T-helper 1 cell treated with Interleukin-12 subunit alpha and Interleukin-12 subunit beta and Interleukin-4 antibody, amounts not matched to agents 30 ng/mL and 1 ng/mL, for 36 hours (primary cell): Measurements from ENCODE around the gene FAM163B. TPM values are rescaled to one million over a fixed set of nuclear protein-coding genes. Genes with fewer than 3 reads are reported as not detected.

Source experiments
- intact Hi-C: fragments of 100-400 bp; cut with micrococcal nuclease; formaldehyde crosslinking; loops from one replicate; pipeline ENCODE4 v1.15.1; 2024
- total RNA-seq: library from RNA; stranded (reverse); gene quantifications from 2 replicates; pipeline ENCODE4 v1.2.3, GENCODE V29; 2022

FAM163B gene
- total RNA-seq, 1 donor from 2014 or later, result not detected

DNA sequence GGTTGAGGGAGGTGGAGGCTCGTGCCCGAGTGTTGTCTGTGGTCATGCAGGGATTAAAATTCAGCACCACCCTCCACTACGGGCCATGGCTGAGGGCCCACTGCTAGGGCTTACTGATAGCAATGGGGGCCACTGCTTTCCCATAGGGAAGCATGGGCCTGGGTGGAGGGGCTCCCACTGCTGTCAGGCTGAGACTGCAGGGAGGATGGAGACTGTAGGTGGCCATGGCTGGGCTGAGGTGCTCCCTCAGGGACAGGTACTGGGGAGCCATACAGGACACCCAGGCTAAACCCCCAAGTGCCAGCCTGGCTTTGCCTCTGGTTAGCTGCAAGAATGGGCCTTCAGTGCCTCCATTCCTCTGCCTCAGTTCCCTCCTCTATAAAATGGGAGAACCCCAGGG lies 26.1 kb downstream of the FAM163B start:
- intact Hi-C loops, result no loop called here

DNA sequence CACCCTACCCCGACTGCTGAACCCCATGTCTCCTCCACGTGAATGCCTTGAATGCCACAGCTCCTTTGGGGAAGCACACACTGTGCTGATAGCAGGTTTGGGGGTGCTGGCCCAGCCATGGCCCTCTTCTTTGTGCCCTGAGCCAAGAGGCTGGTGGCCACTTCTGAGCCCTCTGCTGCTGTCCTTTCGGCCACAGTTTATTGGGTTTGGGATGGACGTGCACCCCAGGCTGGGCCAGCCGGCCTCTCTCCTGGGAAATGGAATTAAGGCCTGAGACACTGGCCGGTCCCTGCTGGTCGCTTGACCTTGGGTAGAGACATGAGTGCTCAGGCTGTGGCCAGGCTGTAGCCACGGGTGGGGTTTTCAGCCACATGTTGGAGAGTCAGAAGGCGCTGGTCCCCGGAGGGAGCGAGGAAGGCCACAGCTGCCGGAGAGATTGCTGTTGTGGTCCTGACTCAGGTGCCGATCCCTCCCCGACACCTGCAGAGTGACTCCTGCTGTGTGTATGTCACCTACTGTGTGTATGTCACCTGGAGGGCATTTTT lies 26.6 kb downstream of the FAM163B start:
- intact Hi-C loops, result no loop called here

DNA sequence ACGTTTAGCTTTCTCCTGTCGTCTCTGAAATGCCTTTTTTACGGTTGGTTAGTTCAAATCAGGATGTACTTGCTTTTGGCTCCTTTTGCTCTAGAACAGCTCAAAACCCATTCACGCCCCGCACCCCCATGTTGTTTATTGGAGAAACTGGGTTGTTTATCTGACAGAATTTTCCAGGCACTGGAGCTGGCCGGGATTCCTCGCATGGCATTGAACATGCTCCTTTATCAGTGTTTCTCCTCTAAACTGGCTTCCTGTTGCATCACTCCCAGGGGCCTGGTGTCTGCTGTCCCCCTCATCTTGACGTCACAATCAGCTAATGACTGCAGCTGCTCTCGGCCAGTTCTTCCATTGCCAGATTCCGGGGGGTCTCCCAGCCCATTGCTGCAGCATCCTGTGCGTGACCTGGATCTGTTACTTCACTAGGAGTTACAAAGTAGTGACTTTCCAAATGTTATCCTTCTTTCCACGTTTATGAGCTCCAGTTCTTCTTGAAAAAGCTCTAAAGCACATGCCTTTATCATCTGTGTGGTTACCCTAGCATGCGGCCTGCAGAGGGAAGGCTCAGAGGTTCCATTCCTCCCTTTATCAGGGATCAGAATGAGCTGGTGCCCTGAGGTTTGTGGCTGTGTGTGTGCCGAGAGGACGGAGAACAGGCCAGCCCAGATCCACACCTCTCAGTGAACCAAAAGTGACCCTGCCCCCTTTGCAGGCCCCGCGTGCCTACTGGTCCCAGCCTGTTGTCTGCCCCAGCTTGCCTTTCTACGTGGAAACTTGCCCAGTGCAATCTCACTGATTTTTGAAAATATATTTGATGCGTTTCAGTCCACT lies 27.5 kb downstream of the FAM163B start:
- intact Hi-C loops, result no loop called here

DNA sequence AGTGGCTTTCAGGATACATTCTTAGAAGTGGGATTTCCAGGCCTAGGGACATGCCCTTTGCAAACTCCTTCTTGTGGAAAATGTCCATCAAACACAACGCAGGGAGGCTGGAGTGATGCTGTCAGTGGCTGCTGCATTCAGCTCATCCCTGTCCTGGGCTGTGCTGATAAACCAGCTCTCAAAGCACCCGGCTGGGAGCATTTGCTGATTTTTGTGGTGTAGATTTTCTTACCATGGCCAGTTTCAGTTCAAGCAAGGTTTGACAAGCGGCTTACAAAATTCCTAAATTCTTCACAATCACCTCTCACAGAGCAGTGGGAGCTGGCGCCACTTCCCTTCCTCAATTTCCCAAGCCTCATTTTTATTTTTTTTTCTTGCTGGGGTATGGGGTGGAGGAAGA lies 28.2 kb downstream of the FAM163B start:
- intact Hi-C loops, result no loop called here

DNA sequence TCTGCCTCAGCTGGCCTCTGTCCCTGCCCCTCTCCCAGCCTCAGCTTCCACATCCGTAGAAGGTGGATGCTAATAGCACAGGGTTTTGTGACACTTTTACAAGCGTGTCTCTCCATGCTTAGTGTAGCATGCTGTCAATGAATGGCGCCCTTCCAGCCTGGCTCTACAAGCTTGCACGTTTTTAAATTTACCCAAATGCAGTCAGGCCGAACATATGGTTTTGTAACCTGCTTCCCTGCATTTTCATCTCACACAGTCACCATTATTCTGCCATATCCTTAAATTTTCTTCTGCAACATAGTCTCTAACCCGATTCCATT lies 28.8 kb downstream of the FAM163B start:
- intact Hi-C loops, result no loop called here

DNA sequence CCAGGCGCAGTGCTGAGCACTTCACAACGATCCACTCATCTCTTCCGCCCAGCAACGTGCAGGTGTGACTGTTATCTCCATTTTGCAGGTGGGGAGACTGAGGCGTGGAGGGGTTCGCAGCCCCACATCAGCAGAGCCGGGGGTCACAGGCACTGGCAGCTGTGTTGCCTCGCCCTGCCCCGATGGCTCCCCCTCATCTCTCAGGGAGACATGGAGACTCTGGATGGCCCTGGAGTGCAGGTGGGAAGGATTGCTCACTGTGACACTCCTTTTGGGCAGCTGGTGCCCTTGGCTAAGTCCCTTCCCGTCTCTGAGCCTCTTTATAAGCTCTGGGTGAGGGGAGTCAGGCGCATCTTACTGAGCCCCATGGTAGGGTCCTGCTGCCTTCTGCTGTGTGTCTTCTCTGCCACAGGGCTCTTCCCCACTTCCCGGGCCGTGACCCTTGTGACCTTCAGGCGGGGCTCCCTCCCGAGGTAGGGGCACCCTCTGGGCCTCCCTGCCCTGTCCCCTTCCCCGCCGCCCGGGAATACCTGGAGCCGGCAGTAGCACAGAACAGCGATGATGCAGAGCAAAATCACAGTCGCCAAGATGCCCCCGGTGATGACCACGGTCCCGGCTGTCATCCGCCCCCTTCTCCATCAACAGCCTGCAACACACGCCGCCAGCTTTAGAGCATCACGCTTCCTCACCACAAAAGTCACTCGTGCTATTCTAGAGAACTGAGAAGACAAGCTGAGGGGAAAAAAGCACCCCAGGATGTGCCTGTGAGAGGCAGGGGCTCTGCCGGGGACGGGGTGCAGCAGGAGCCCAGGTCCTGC lies 29.4 kb downstream of the FAM163B start:
- intact Hi-C loops, result no loop called here

DNA sequence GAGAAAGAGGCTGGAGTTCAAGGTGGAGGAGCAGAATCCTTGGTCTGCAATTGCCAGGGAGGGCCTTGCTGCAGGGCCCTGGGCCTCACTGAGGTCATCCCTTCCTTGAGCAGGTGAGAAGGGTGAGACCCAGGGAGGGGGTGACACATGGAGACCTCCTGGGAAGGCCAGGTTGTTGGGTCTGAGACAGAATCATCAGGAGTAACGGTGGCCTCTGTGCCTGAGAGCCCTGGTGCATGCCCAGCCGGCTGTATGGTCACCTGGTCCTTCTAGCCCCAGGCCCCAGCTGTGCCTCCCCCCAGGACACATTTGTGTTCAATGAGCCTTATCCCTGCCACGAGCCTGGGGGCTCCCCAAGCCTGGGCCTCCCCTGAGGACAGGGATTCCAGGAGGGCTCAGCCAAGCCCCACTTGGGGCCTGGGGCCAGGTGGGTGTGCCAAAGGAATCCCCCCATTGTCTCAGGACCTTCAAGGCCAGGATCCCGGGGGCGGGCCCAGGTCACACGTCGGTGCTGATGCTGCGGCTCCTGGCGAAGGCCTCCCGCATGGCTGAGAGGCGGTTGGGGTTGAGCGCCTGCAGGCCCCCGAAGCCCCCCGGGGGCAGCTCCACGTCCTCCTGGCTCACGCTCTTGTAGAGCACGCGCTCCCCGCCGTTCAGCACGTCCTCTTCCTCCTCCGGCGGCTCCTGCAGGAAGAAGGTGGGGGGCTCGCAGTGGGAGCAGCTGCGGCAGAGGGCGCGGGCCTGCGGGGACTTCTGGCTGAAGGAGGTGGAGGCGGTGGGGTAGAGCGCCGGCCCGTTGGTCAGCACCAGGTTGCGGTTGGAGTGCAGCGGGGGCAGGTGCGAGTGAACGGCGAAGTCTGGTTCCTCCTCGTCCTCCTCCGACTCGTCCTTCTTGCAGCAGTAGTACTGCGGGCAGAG lies 30.4 kb downstream of the FAM163B start:
- intact Hi-C loops, result no loop called here

DNA sequence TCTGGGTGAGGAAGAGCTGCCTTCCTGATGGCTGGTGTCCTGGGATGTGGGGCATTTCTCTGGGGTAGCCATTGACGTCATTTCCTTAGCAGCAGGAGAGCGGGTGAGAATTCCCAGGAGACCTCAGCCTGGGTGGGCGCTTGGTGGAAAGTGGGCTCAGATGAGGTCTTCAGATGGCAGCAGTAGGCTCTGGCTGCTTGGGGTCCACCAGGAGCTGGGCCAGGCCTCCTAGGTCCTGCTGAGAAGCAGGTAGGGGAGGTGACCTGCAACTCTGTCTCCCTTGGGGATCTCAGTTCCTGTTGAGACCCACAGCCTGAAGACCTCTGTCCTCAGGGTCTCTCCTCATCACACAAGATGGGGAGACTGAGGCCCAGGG lies 31.5 kb downstream of the FAM163B start:
- intact Hi-C loops, result no loop called here

DNA sequence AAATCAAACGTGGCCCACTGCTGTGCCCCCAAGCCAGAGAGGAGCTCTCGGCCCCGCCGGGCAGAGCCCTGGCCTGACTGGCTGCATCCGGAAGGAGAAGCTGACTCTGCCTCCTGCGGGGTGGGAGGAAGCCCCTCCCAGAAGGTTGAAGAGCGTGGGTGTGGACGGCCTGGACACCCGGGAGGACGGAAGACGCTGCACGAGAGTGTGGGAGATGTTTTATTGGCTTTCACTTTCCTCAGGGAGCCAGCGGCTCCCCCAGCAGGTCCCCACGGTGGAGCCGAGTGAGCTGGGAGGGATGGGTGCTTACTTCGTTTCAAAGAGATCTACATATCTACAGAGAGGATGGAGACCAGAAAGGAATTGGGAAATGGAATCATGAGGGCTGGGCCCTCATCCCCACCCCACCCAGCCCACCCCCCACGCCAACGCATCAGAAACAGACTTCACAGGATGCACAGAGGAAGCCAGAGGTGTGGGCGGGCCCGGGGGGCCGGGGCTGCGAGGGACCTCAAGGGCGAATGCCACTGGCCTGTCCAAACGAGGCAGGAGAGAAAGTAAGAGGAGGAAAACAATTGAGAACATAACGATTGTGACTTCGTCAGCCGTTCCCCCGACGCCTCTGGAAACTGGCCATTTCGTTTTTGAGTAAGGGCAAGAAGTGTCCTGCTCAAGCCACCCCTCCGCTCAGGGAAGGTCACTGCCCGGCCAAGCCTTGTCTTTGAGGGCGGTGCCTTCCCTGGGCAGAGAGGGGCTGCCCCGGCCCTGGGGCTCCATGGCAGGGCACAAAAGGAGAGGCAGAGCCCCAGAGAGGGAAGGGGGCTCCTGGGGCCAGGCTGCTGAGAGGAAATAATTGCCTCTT lies 32.1 kb downstream of the FAM163B start:
- intact Hi-C loops, result no loop called here

DNA sequence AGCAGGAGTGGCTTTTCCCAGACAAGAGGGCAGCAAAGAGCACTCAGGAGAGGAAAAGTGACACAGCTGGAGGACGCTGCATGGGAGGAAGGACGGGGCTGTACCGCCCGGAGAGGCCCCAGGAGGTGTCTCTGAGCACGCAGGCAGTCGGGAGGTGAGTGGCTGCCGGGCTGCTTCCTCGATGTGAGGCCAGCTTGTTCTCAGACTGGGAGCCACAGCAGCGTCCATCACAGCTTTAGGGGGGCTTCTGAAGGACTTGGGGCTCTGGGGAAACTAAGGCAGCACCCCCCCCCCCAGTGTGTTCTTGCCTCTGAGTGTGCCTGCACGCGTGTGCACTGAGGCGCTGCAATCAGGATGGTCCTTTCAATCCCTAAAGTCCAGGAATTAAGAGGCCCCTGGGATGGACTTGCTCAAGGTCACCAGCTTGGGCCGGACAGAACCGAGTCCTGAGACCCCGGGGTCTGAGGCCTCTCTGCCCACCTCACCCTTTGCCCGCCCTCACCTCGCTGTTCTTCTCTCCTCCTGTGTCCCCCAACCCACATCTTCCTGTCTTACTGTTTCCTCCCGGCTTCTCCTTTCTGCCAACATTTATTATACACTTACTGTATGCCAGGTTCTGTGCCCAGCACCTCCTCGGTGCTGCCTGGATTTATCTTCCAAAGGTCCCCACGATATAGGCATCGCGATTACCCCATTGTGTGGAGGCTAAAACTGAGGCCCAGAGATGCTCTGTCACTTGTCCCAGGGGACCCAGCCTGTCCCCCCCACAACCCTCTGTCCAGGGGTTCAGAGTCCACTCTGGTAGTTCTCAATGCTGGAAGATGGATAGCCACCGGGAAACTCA lies 32.9 kb downstream of the FAM163B start:
- intact Hi-C loops, result no loop called here

DNA sequence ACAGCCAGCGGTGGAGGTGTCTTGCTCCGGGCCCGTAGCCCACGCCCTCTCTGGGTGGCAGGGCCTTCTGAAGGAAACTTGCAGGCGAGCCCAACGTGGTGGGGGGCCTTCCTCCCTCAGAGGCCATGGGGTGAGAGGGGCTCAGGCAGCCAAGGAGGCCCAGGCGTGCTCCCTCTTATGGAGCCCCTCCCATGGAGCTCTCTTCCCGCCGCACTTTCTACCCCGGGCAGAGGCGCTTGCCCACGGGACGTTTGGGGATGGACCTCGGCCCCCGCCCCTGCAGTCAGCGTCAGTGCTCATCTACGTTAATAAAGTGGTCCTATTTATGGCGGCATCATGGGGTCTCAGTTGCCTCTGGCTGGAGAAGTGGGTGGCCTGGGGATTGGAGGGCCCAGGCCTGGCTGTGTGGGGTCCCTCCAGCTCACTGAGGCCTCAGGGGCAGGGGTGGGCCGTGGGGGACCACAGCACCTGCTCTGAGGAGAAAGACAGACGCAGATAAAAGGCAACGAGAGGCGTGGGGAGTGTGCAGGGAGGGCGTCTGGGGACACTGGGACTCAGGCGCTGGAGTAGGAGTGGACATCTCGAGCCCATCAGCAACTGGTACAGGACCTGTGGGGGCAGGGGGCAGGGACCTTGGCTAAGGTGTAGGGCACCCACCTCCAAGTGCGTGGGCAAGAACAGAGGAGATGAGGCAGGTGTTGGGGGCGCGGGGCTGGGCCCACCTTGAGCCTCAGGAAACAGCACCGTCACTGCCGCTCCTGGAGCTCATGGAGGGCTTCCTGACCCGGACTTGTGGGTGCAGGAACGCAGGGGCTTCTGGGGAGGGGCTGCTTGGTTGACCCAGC lies 33.8 kb downstream of the FAM163B start:
- intact Hi-C loops, result no loop called here

DNA sequence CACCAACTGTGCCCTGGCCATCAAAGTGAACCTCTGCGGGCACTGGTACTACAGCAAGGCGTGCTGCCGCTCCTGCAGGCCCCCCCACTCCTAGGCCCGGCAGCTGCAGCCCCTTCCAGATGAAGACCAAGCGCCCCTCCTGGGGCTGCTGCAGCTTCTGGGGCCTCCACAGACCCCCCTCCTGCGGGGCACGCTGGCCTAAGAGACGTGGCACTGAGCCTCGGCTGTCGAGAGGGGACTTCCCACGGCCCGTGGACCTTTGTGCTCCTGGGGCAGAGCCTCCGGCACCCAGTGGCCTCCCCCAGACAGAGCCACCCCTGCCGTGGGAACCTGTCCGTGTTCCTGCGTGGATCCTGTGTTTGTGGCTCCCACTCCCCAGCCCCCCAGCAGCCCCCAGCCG lies 34.4 kb downstream of the FAM163B start:
- intact Hi-C loops, result no loop called here

DNA sequence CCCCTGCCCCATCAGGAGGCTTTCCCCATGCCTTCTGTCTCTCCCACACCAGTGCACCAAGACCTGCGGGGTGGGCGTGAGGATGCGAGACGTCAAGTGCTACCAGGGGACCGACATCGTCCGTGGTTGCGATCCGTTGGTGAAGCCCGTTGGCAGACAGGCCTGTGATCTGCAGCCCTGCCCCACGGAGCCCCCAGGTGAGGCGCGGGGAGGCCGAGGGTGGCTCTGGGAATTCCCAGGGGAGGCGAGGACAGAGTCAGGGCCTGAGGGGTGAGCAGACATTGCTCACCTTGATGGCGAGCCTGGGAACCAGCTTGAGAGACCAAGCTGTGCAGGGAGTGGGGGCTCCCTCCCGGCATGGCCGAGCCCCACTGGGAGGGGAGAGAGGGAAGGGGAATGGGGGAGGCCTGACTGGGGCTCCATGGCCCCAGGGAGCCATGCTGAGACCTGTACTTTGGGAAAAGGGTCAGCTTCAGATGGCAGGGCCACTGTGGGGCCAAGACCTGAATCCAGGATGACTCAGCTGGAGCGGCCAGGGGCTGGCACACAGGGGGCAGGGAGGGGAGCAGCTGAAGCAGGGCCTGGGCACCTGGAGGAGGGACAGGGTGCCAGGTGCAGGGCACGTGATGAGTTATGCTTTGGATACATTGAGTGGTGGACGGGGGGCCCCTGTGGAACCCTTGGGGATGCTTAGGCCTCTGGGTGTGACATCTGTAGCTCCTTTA lies 35.2 kb downstream of the FAM163B start:
- intact Hi-C loops, result no loop called here

DNA sequence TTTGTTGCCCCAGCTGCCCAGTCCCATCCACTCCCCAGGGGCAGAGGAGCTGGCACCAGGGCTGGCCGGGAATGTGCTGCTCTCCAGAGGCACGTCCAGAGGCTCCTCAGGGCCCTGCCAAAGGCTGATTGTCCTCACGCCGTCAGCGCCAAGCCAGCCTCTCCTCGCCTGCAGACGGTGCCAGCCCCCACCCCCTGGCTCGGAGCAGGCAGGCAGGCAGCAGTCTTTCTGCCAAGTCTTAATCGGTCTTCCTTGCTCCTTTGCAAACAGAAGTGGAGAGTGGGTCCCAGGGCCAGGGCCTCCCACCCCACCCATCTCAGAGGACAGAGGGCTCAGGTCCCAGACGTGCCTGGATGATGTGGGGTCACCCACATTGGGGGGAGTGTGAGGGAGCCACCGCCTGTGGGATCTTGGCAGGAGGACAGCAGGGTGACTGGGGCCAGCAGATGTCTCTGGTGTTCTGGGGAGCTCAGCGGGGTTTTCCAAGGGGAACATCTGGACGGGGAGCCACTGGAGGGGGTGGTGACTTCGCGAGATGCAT lies 36.3 kb downstream of the FAM163B start:
- intact Hi-C loops, result no loop called here

DNA sequence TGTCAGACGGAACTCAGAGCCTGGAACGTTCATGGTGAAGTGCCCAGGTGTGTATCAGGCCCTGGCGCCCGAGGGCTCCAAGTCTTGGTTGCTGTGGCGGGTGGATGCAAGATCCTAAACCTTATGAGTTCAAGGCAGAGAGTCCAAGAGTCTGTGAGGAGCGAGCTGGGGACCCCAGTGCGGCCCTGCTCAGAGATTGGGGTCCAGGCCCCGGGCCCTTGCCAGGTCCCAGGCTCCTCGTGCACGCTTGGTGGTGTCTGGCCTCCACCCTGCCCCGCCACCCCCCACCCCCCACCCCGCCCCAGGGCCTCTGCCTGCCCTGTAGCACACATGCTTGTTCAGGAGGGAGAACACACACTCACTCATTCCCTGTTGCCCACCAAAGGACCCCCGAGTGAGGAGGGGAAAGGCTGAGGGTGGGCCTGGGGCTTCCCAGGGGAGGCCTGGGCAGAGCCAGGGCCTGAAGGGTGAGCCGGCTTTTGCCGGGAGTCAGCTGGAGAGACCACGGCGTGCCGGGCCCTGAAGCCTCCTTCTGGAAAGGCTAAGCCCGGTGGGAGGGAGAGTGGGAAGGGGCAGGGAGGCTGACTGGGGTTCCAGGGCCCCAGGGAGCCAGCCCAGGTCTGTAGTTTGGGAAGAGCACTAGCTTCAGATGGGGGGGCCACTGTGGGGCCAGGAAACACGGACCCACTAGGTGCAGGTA lies 37.1 kb downstream of the FAM163B start:
- intact Hi-C loops, result no loop called here

DNA sequence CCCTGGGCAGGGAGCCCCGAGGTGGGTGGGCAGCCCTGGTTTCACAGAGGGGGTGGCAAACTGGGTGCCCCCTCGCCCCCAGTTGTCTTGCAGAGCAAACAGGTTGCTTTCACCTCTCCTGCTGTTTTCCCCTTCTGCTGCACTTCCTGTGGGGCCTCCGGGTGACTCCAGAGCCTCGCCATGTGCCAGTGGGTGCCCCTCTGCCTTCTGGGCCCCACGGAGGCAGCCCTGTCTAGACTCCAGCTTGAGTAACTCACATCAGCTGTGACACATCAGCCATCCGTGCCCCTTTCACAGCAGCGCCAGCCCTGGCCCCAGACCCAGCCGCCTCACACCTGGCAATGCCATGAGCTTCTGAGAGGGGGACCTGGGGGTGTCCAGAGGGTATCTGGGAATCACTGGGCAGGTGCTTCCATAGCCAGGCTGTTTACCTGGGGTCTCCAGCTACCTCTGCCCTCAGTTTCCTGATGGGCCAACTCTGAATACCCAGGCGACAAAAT lies 37.7 kb downstream of the FAM163B start:
- intact Hi-C loops, result no loop called here

DNA sequence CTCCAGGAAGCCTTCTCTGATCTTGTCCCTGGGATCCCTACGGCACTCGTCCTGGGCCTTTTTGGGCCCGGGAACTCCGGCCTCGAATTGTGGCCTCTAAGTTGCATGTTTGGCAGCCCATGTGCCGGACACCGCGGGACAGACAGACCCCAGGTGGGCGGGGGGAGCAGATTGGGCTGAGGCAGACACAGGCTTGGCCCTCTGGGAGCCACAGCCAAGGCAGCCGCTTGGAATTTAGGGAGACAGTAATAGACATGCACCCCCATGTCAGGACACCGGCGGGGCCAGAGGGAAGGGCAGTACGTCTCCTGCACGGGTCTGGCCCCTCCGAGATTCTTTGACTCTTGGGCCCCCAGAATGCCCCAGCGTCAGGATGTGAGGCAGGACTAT lies 38.5 kb downstream of the FAM163B start:
- intact Hi-C loops, result no loop called here
